ENCODE results near the gene BEAN1.
A peak's percentile ranks its signal among the peaks of the same experiment; 100 is the strongest.

BEAN1 gene

GRCh38 chr16:66473654-66474519, 46.8 kb downstream of the BEAN1 start:
- no peak for DNase-seq

- peak; percentile 46 for DNase-seq
These were observed 47.7 kb downstream of the BEAN1 start for GRCh38 chr16:66474750-66475199.

GRCh38 chr16:66475232-66475631, 48.1 kb downstream of the BEAN1 start:
- no peak for DNase-seq

- DNase-seq: no peak
These were observed 49.4 kb downstream of the BEAN1 start for GRCh38 chr16:66476328-66477027.

GRCh38 chr16:66477028-66477515, 50.0 kb downstream of the BEAN1 start:
- DNase-seq: no peak

- DNase-seq: peak; percentile 44
These were observed 51.8 kb downstream of the BEAN1 start for GRCh38 chr16:66478733-66479511.

GRCh38 chr16:66479661-66480264, 52.7 kb downstream of the BEAN1 start:
- DNase-seq: no peak

GRCh38 chr16:66480265-66481080, 53.4 kb downstream of the BEAN1 start:
- no peak for DNase-seq

GRCh38 chr16:66481081-66481942, 54.2 kb downstream of the BEAN1 start:
- DNase-seq: no peak

- no peak for DNase-seq
These were observed 54.9 kb downstream of the BEAN1 start for GRCh38 chr16:66481943-66482390.

GRCh38 chr16:66483689-66484452, 56.8 kb downstream of the BEAN1 start:
- DNase-seq: peak; percentile 73

GRCh38 chr16:66484453-66485213, 57.5 kb downstream of the BEAN1 start:
- DNase-seq: no peak

GRCh38 chr16:66485376-66485775, 58.3 kb downstream of the BEAN1 start:
- DNase-seq: no peak

GRCh38 chr16:66486199-66486772, 59.2 kb downstream of the BEAN1 start:
- no peak for DNase-seq

GRCh38 chr16:66486773-66487579, 59.9 kb downstream of the BEAN1 start:
- DNase-seq: no peak

GRCh38 chr16:66487580-66488275, 60.6 kb downstream of the BEAN1 start:
- DNase-seq: no peak

GRCh38 chr16:66488505-66488904, 61.4 kb downstream of the BEAN1 start:
- no peak for DNase-seq

Measured in NCI-H1436 (cell line).